Muscle layer of duodenum (tissue), 2 donors: ENCODE results near the gene CCL22.
"Not testable (repeated sequence)": the region's sequence is repeated elsewhere in the genome, so short reads cannot be mapped to it uniquely, and the experiment has no call there.

Experiments
- H3K27ac ChIP-seq: one replicate; pipeline ENCODE4 v1.7.0; 2013; ENCODE audit warnings: mild to moderate bottlenecking, low read length
- H3K27me3 ChIP-seq: one replicate; pipeline ENCODE4 v1.7.0; 2013; ENCODE audit warnings: low read depth, mild to moderate bottlenecking, control low read depth, low read length
- H3K36me3 ChIP-seq, 2 donors: one replicate each; pipeline ENCODE4 v1.7.0; 2013; ENCODE audit warnings: low read length in 2 of 2, control low read depth in 1 of 2, mild to moderate bottlenecking in 1 of 2; ENCODE audit not compliant: insufficient read depth in 2 of 2, control insufficient read depth in 1 of 2
- H3K4me1 ChIP-seq, 2 donors: one replicate each; pipeline ENCODE4 v1.7.0; 2013; ENCODE audit warnings: low read length in 2 of 2, mild to moderate bottlenecking in 2 of 2, control low read depth in 1 of 2, moderate library complexity in 1 of 2; ENCODE audit not compliant: insufficient read depth in 2 of 2, control insufficient read depth in 1 of 2
- H3K4me3 ChIP-seq, 2 donors: one replicate each; pipeline ENCODE4 v1.7.0; 2013; ENCODE audit warnings: low read length in 2 of 2, low read depth in 1 of 2, mild to moderate bottlenecking in 1 of 2
- H3K9me3 ChIP-seq, 2 donors: one replicate each; pipeline ENCODE4 v1.7.0; 2013; ENCODE audit warnings: low read length in 2 of 2, control low read depth in 1 of 2, mild to moderate bottlenecking in 1 of 2; ENCODE audit not compliant: control insufficient read depth in 1 of 2
- donor health status: healthy.

The CCL22 gene

GRCh38 chr16:57389087-57389468, 30.5 kb downstream of the CCL22 start:
- Histone ChIP-seq H3K9me3 (no peaks in the 10 kb centered on the region), H3K36me3 (no peaks in the 10 kb centered on the region), H3K27me3 (no peaks in the 10 kb centered on the region), H3K27ac (no peak overlapping the region), H3K4me1 (peaks cover 3 to 20% of the 10 kb centered on the region in 2 donors), H3K4me3 (no peak overlapping the region)

GRCh38 chr16:57390636-57391295, 32.2 kb downstream of the CCL22 start:
- Histone ChIP-seq H3K4me3 (no peak overlapping the region), H3K4me1 (peaks cover 3 to 19% of the 10 kb centered on the region in 2 donors), H3K9me3 (no peaks in the 10 kb centered on the region), H3K27ac (no peak overlapping the region), H3K36me3 (no peaks in the 10 kb centered on the region), H3K27me3 (no peaks in the 10 kb centered on the region)

- Histone ChIP-seq H3K27ac (no peak overlapping the region), H3K4me3 (no peak overlapping the region), H3K9me3 (no peaks in the 10 kb centered on the region), H3K27me3 (no peaks in the 10 kb centered on the region), H3K36me3 (no peaks in the 10 kb centered on the region), H3K4me1 (peaks cover 3 to 18% of the 10 kb centered on the region in 2 donors)
These were observed 32.7 kb downstream of the CCL22 start for GRCh38 chr16:57391300-57391699.

- Histone ChIP-seq H3K27me3 (no peaks in the 10 kb centered on the region), H3K27ac (no peak overlapping the region), H3K36me3 (no peaks in the 10 kb centered on the region), H3K4me1 (peaks cover 3 to 15% of the 10 kb centered on the region in 2 donors), H3K9me3 (no peaks in the 10 kb centered on the region), H3K4me3 (no peak overlapping the region)
These were observed 33.1 kb downstream of the CCL22 start for GRCh38 chr16:57391708-57392107.

- Histone ChIP-seq H3K27ac (no peak overlapping the region), H3K9me3 (no peaks in the 10 kb centered on the region), H3K36me3 (no peaks in the 10 kb centered on the region), H3K4me1 (peaks cover 3 to 15% of the 10 kb centered on the region in 2 donors), H3K27me3 (no peaks in the 10 kb centered on the region), H3K4me3 (no peak overlapping the region)
These were observed 34.1 kb downstream of the CCL22 start for GRCh38 chr16:57392694-57393093.

- peaks cover 3 to 15% of the 10 kb centered on the region in 2 donors for H3K4me1 ChIP-seq
- H3K4me3 ChIP-seq = no peak overlapping the region
- no peaks in the 10 kb centered on the region for H3K27me3 ChIP-seq
- no peak overlapping the region for H3K27ac ChIP-seq
- no peaks in the 10 kb centered on the region for H3K36me3 ChIP-seq
- H3K9me3 ChIP-seq = no peaks in the 10 kb centered on the region
These were observed 35.9 kb downstream of the CCL22 start for GRCh38 chr16:57394444-57394843.

GRCh38 chr16:57395026-57395425, 36.4 kb downstream of the CCL22 start:
- H3K4me1 ChIP-seq = peaks cover 3 to 15% of the 10 kb centered on the region in 2 donors
- no peaks in the 10 kb centered on the region for H3K9me3 ChIP-seq
- H3K27ac ChIP-seq = no peak overlapping the region
- no peaks in the 10 kb centered on the region for H3K27me3 ChIP-seq
- no peak overlapping the region for H3K4me3 ChIP-seq
- H3K36me3 ChIP-seq = no peaks in the 10 kb centered on the region

- H3K4me1 ChIP-seq = peaks cover 0 to 4% of the 10 kb centered on the region in 2 donors
- no peak overlapping the region for H3K4me3 ChIP-seq
- no peaks in the 10 kb centered on the region for H3K36me3 ChIP-seq
- no peaks in the 10 kb centered on the region for H3K9me3 ChIP-seq
- H3K27ac ChIP-seq = no peak overlapping the region
- no peaks in the 10 kb centered on the region for H3K27me3 ChIP-seq
These were observed 38.2 kb downstream of the CCL22 start for GRCh38 chr16:57396786-57397185.

GRCh38 chr16:57397493-57397892, 38.9 kb downstream of the CCL22 start:
- H3K27ac ChIP-seq, H3K4me1 ChIP-seq, H3K9me3 ChIP-seq, H3K36me3 ChIP-seq, H3K4me3 ChIP-seq, H3K27me3 ChIP-seq: not testable (repeated sequence)

- H3K9me3 ChIP-seq = no peaks in the 10 kb centered on the region
These were observed 43.5 kb downstream of the CCL22 start for GRCh38 chr16:57401943-57402640.

GRCh38 chr16:57403965-57404817, 45.6 kb downstream of the CCL22 start, which contains the start of gene CCL17:
Gene CCL17, plus strand, starts transcription at chr16:57404767. Its CDS starts 9,166 bp downstream, at chr16:57413933.
- Histone ChIP-seq H3K4me1 (no peaks in the 10 kb centered on the region), H3K27ac (no peak within 1 kb of the TSS), H3K9me3 (no peaks in the 10 kb centered on the region), H3K27me3 (no peaks in the 10 kb centered on the region), H3K4me3 (no peak within 1 kb of the TSS), H3K36me3 (no peaks in the 10 kb centered on the region)

More at GRCh38 chr16:57401943-57402640, 43.5 kb downstream of the CCL22 start:
- H3K4me3 ChIP-seq = no peak overlapping the region
- H3K36me3 ChIP-seq = no peaks in the 10 kb centered on the region
- H3K27ac ChIP-seq = no peak overlapping the region
- H3K27me3 ChIP-seq = no peaks in the 10 kb centered on the region
- no peaks in the 10 kb centered on the region for H3K4me1 ChIP-seq
